NB4 (cell line): ENCODE data around the gene RGS8.

Experiments
- DNase-seq: peaks from one replicate; pipeline ENCODE4 v3.0.0; 2010; ENCODE audit warnings: low read depth
- H3K4me3 ChIP-seq: one replicate; pipeline ENCODE4 v1.5.1; 2011; ENCODE audit warnings: mild to moderate bottlenecking, low read depth, low read length, moderate library complexity
- MYC ChIP-seq: IDR thresholded peaks from 2 replicates; pipeline ENCODE4 v1.6.1; 2011; ENCODE audit warnings: low read depth, low read length
- POLR2A ChIP-seq: IDR thresholded peaks from 2 replicates; pipeline ENCODE4 v1.6.1; 2011; ENCODE audit warnings: mild to moderate bottlenecking; ENCODE audit not compliant: insufficient read length; ENCODE audit errors: extremely low read depth
- TF ChIP-seq, protein P1 (sequence below): IDR thresholded peaks from one replicate; pipeline ENCODE4 v1.5.1; 2012; ENCODE audit warnings: low read depth, low read length
- TF ChIP-seq, protein P2 (sequence below): IDR thresholded peaks from 2 replicates; pipeline ENCODE4 v1.6.1; 2011; ENCODE audit warnings: low read depth, low read length

The RGS8 gene

DNA sequence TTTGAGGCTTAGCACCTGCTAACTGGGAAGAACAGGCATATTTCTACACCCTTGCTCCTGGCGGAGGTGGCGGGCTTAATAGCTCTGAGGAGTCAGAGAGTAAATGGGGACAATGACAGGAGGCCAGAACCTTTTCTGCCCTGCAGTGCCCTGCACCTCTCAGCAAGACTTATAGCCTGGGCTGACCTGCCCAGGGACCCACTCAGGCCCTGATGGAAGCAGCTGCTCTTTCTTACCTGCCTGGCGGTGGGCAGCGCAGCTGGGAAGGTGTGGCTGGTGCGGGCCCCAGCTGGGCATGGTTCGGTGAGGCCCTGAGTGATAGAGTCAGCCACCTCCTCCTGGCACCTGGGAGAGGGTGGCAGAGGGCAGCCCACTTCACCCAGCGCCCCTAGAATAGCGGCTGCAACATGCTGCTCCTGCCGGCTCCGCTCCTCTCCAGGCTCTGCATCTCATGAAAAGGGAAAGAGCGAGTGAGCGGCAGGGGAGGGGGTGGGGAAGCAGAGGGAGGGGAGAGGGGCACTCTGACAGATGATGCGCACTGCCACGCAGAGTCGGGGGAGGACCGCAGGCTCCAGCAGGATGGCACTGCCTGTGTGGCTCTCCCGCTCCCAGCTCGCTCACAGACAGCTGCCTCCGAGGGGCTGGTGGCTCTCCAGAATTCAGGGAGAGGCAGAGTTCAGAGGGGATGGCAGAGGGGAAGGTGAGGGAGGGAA, at the start of gene RGS8:
Gene RGS8 (minus strand): TSS at position 472 of the 713 bp plus-strand sequence. CDS start 14,938 bp downstream, outside the sequence.
- H3K4me3 ChIP-seq: no peak within 1 kb of the TSS
- no peak for DNase-seq

GRCh38 chr1:182731852-182732575, 47.6 kb upstream of the RGS8 start:
- no peak overlapping the region for H3K4me3 ChIP-seq
- TF ChIP-seq, protein P1, sequence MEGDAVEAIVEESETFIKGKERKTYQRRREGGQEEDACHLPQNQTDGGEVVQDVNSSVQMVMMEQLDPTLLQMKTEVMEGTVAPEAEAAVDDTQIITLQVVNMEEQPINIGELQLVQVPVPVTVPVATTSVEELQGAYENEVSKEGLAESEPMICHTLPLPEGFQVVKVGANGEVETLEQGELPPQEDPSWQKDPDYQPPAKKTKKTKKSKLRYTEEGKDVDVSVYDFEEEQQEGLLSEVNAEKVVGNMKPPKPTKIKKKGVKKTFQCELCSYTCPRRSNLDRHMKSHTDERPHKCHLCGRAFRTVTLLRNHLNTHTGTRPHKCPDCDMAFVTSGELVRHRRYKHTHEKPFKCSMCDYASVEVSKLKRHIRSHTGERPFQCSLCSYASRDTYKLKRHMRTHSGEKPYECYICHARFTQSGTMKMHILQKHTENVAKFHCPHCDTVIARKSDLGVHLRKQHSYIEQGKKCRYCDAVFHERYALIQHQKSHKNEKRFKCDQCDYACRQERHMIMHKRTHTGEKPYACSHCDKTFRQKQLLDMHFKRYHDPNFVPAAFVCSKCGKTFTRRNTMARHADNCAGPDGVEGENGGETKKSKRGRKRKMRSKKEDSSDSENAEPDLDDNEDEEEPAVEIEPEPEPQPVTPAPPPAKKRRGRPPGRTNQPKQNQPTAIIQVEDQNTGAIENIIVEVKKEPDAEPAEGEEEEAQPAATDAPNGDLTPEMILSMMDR: no peak
- TF ChIP-seq POLR2A: no peak
- TF ChIP-seq, protein P2, sequence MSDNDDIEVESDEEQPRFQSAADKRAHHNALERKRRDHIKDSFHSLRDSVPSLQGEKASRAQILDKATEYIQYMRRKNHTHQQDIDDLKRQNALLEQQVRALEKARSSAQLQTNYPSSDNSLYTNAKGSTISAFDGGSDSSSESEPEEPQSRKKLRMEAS: no peak
- no peak for TF ChIP-seq MYC
- DNase-seq: no peak

More for the DNA sequence above, at the start of gene RGS8:
- TF ChIP-seq, protein P1: no peak
- TF ChIP-seq POLR2A (no peak), MYC (no peak)
- TF ChIP-seq, protein P2: no peak

GRCh38 chr1:182726912-182727311, 42.5 kb upstream of the RGS8 start:
- no peak for DNase-seq
- TF ChIP-seq, protein P2: no peak
- no peak for TF ChIP-seq MYC
- TF ChIP-seq, protein P1: no peak
- no peak for TF ChIP-seq POLR2A
- no peak overlapping the region for H3K4me3 ChIP-seq

DNA sequence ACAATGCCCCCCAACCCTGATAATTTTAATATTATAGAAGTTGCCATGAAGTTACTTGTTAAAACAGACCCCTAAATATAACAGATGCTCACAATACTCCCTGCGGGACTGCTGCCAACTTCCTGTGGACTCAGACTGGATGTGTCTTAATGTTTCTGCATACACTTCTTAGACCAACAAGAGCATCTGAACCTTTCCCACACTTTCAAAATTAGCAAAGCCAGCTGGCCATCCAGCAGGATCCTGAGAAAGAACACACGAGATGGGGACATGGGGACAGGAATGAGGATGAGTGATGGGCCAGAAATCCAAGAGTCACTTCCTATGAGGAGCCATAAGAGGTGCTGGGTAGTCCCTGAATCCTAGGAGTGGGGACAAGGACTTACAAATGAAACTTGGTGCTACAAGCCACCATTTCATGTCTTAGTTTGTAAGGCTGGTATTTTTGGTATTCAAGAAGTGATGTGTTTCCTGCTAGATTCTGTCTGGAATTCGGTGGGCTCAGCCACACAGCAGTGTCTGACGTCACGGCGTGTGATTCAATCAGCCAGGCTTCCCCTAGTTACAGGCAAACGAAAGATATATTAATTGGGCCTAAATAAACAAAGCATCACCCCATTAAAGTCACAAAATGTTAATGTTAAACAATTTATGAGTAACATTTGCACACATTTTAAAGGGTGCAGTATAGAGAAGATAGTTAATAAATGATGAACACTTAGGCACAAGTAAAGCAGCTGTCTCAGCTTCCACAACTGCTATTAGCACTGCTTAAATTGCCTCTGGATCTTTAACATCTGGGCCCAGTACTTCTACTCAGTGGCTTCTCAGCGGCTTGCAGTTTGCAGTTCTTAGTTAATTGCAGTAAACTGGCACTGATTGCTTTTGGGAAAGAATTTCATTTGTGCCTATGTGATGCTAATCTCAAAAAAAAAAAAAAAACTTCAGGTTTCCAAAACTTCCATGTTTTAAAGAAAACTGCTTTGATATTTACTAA, 41.2 kb upstream of the RGS8 start:
- TF ChIP-seq POLR2A (no peak), MYC (no peak)
- no peak for DNase-seq
- H3K4me3 ChIP-seq: no peak overlapping the region

DNA sequence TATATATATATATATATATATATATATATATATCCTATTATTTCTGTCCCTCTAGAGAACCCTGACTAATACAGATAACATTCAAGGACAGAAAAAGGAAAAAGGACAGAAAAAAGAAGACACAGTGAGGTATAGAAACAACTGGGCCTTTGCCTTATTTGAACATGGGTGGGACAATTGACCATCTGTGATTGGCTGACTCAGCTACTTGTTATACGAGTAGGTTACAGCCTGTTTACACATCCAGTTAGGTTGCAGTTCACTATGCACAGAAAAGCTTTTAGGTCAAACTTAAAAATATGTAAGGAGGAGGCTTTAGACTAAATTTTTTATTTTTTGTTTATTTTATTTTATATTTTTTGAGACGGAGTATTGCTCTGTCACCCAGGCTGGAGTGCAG, 39.8 kb upstream of the RGS8 start:
- H3K4me3 ChIP-seq: no peak overlapping the region
- DNase-seq: no peak
- no peak for TF ChIP-seq MYC
- TF ChIP-seq, protein P1: no peak
- TF ChIP-seq, protein P2: no peak
- no peak for TF ChIP-seq POLR2A

- H3K4me3 ChIP-seq: no peak overlapping the region
- TF ChIP-seq MYC: no peak
- no peak for TF ChIP-seq POLR2A
- TF ChIP-seq, protein P1: no peak
- TF ChIP-seq, protein P2: no peak
- DNase-seq: no peak
These were observed 38.8 kb upstream of the RGS8 start for GRCh38 chr1:182723200-182723599.
